ENCODE results near the gene EFCC1.

EFCC1 gene

GRCh38 chr3:129033633-129034321 is 32.7 kb downstream of the EFCC1 start:
- DNase-seq = no peak

GRCh38 chr3:129034642-129035041 is 33.5 kb downstream of the EFCC1 start:
- no peak for DNase-seq

- DNase-seq = no peak
These were observed 34.5 kb downstream of the EFCC1 start for GRCh38 chr3:129035360-129036221.

GRCh38 chr3:129036222-129037092 is 35.4 kb downstream of the EFCC1 start:
- no peak for DNase-seq

GRCh38 chr3:129037093-129037419 is 36.0 kb downstream of the EFCC1 start:
- no peak for DNase-seq

- DNase-seq = no peak
These were observed 37.2 kb downstream of the EFCC1 start for GRCh38 chr3:129038121-129038855.

GRCh38 chr3:129039271-129040038 is 38.4 kb downstream of the EFCC1 start:
- DNase-seq = peak; percentile 86

GRCh38 chr3:129040039-129040336 is 38.9 kb downstream of the EFCC1 start:
- no peak for DNase-seq

GRCh38 chr3:129040579-129041300 is 39.6 kb downstream of the EFCC1 start:
- no peak for DNase-seq

GRCh38 chr3:129045675-129046036 is 44.6 kb downstream of the EFCC1 start:
- no peak for DNase-seq

GRCh38 chr3:129046037-129046731 is 45.1 kb downstream of the EFCC1 start:
- DNase-seq = no peak

- no peak for DNase-seq
These were observed 45.8 kb downstream of the EFCC1 start for GRCh38 chr3:129046732-129047552.

GRCh38 chr3:129047553-129047839 is 46.4 kb downstream of the EFCC1 start:
- no peak for DNase-seq

- no peak for DNase-seq
These were observed 49.6 kb downstream of the EFCC1 start for GRCh38 chr3:129050556-129051295.

GRCh38 chr3:129051871-129052340 is 50.8 kb downstream of the EFCC1 start:
- no peak for DNase-seq

GRCh38 chr3:129052675-129053074 is 51.6 kb downstream of the EFCC1 start:
- DNase-seq = no peak

GRCh38 chr3:129054605-129055104 is 53.6 kb downstream of the EFCC1 start:
- DNase-seq = no peak

- DNase-seq = no peak
These were observed 55.5 kb downstream of the EFCC1 start for GRCh38 chr3:129056451-129057173.
